Measurements from ENCODE around the gene NF2. TPM values are rescaled to one million over a fixed set of nuclear protein-coding genes. Genes with fewer than 3 reads are reported as not detected.

NF2 gene
- total RNA-seq, 1 donor from 2014 or later: 43.9 TPM

- Histone ChIP-seq H3K36me3 (peaks cover 26% of the 10 kb centered on the region), H3K27ac (no peak overlapping the region), H3K27me3 (no peaks in the 10 kb centered on the region), H3K4me1 (no peaks in the 10 kb centered on the region), H3K9me3 (no peaks in the 10 kb centered on the region), H3K4me3 (no peak overlapping the region)
- ATAC-seq (no peak), DNase-seq (no peak)
- TF ChIP-seq CTCF (IDR thresholded peaks at IDR 0.05): no peak
- intact Hi-C loops (cut with DNase I): no loop called here
These were observed 36.1 kb upstream of the NF2 start for GRCh38 chr22:29567338-29567737.

- intact Hi-C loops (cut with DNase I): no loop called here
- no peak for TF ChIP-seq CTCF (IDR thresholded peaks at IDR 0.05)
- H3K27ac ChIP-seq: no peak overlapping the region
- no peaks in the 10 kb centered on the region for H3K9me3 ChIP-seq
- peaks cover 26% of the 10 kb centered on the region for H3K36me3 ChIP-seq
- no peaks in the 10 kb centered on the region for H3K4me1 ChIP-seq
- DNase-seq (no peak), ATAC-seq (no peak)
- no peak overlapping the region for H3K4me3 ChIP-seq
- no peaks in the 10 kb centered on the region for H3K27me3 ChIP-seq
These were observed 34.3 kb upstream of the NF2 start for GRCh38 chr22:29569011-29569678.

- no peak for DNase-seq
- H3K4me1 ChIP-seq: no peaks in the 10 kb centered on the region
- peak; percentile 15 for ATAC-seq
- peaks cover 21% of the 10 kb centered on the region for H3K36me3 ChIP-seq
- H3K9me3 ChIP-seq: no peaks in the 10 kb centered on the region
- intact Hi-C loops (cut with DNase I): no loop called here
- no peak overlapping the region for H3K27ac ChIP-seq
- no peaks in the 10 kb centered on the region for H3K27me3 ChIP-seq
- no peak for TF ChIP-seq CTCF (IDR thresholded peaks at IDR 0.05)
- no peak overlapping the region for H3K4me3 ChIP-seq
These were observed 33.0 kb upstream of the NF2 start for GRCh38 chr22:29570456-29570855.

DNA sequence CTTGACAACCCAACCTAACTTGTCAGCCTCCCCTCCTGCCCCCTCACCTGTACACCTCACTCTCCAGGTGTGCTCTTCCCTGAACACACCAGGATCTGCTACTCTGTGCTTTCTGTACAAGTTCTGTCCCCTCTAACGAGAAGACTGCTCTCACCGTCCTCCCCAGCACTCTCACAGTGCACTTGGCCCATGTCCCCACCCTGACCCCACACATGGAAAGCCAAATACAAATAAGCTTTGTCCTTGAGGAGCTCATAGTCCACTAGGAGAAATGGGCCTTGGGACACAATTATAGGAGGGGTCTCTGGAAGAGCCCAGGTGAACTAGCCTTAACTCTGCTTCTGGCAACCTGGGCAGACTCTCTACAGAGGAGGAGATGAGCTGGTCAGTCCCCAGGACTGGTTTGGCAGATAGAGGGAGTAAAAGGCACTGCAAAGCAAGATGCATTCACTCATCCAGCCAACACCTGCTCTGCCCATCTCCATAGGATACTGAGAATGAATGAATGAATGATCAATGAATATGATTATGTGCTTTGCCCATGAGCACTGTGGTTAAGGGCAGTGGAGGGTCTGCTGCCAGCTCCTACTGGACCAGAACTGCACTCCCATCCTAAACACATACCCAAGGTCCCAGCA lies 32.4 kb upstream of the NF2 start:
- TF ChIP-seq CTCF (IDR thresholded peaks at IDR 0.05): no peak
- Histone ChIP-seq H3K27me3 (no peaks in the 10 kb centered on the region), H3K4me3 (no peak overlapping the region), H3K27ac (no peak overlapping the region), H3K9me3 (no peaks in the 10 kb centered on the region), H3K36me3 (peaks cover 17% of the 10 kb centered on the region), H3K4me1 (no peaks in the 10 kb centered on the region)
- DNase-seq (no peak), ATAC-seq (no peak)
- intact Hi-C loops (cut with DNase I): no loop called here

- intact Hi-C loops (cut with DNase I): no loop called here
- no peak for DNase-seq
- H3K27me3 ChIP-seq: no peaks in the 10 kb centered on the region
- no peak overlapping the region for H3K4me3 ChIP-seq
- H3K9me3 ChIP-seq: no peaks in the 10 kb centered on the region
- no peaks in the 10 kb centered on the region for H3K4me1 ChIP-seq
- no peak for TF ChIP-seq CTCF (IDR thresholded peaks at IDR 0.05)
- ATAC-seq: no peak
- H3K36me3 ChIP-seq: no peaks in the 10 kb centered on the region
- no peak overlapping the region for H3K27ac ChIP-seq
These were observed 28.5 kb upstream of the NF2 start for GRCh38 chr22:29574762-29575450.
